K562 (cell line): ENCODE results near the gene WNT3. TPM values are rescaled to one million over a fixed set of nuclear protein-coding genes. Genes with fewer than 3 reads are reported as not detected.

ENCODE experiments used
- ASH1L ChIP-seq: fragments of 450-650 bp; IDR thresholded peaks from 2 replicates; pipeline ENCODE4 v1.6.1; 2018; ENCODE audit warnings: borderline replicate concordance, mild to moderate bottlenecking, low read depth; ENCODE audit not compliant: partially characterized antibody
- CEBPB ChIP-seq: fragments of 450-650 bp; IDR thresholded peaks from 2 replicates; pipeline ENCODE4 v1.6.1; 2016; ENCODE audit warnings: missing genetic modification characterization, missing compliant biosample characterization
- CEBPG ChIP-seq, 3 experiments: fragments of 200-800 bp in 1 of 3; sonication (Bioruptor generic) in 1 of 3; sonication (generic) in 1 of 3; formaldehyde crosslinking in 1 of 3; IDR thresholded peaks in 2 of 3; conservative IDR thresholded peaks in 1 of 3; 2 replicates each; pipeline versions ENCODE4 v1.6.1 to v1.8.0; 2016 to 2022; ENCODE audit warnings: missing compliant biosample characterization in 2 of 3, missing genetic modification characterization in 2 of 3, mild to moderate bottlenecking in 1 of 3, missing genetic modification reagents in 1 of 3
- CREBBP ChIP-seq: IDR thresholded peaks from one replicate; pipeline ENCODE4 v1.6.1; 2012; ENCODE audit warnings: low read depth, mild to moderate bottlenecking, control low read depth, inconsistent platforms, low read length
- DPF2 ChIP-seq: fragments of 450-650 bp; IDR thresholded peaks from 2 replicates; pipeline ENCODE4 v1.6.1; 2016
- ELF4 ChIP-seq: fragments of 450-650 bp; formaldehyde crosslinking; IDR thresholded peaks from 2 replicates; pipeline ENCODE4 v1.4.0; 2022; ENCODE audit warnings: missing genetic modification characterization
- EZH2 ChIP-seq: IDR thresholded peaks from 2 replicates; pipeline ENCODE4 v1.6.1; 2012; ENCODE audit warnings: low read depth, mild to moderate bottlenecking, inconsistent platforms, low read length, borderline replicate concordance
- HMGN3 ChIP-seq: IDR thresholded peaks from 2 replicates; pipeline ENCODE4 v1.6.1; 2011; ENCODE audit warnings: borderline replicate concordance, low read depth, mild to moderate bottlenecking, mixed read lengths, low read length; ENCODE audit not compliant: insufficient read length; ENCODE audit errors: extremely low read depth
- IRF2 ChIP-seq: sonication (generic); formaldehyde crosslinking; IDR thresholded peaks from 2 replicates; pipeline ENCODE4 v1.8.1; 2022; ENCODE audit warnings: mild to moderate bottlenecking, missing genetic modification reagents
- LEF1 ChIP-seq: fragments of 450-650 bp; IDR thresholded peaks from 2 replicates; pipeline ENCODE4 v1.6.1; 2016; ENCODE audit warnings: mild to moderate bottlenecking
- MYBL2 ChIP-seq, 2 experiments: fragments of 450-650 bp in 1 of 2; sonication (generic) in 1 of 2; formaldehyde crosslinking in 1 of 2; IDR thresholded peaks; 2 replicates each; pipeline versions ENCODE4 v1.6.1 to v1.8.1; 2017 to 2022; ENCODE audit warnings: borderline replicate concordance in 1 of 2, inconsistent platforms in 1 of 2, low read depth in 1 of 2, mild to moderate bottlenecking in 1 of 2, missing genetic modification reagents in 1 of 2, moderate library complexity in 1 of 2
- NCOR1 ChIP-seq: fragments of 450-650 bp; IDR thresholded peaks from 2 replicates; pipeline ENCODE4 v1.6.1; 2016; ENCODE audit warnings: mild to moderate bottlenecking, moderate library complexity
- POLR2A ChIP-seq: fragments of 450-650 bp; conservative IDR thresholded peaks from 2 replicates; pipeline ENCODE4 v1.6.1; 2016
- PRMT5 ChIP-seq: sonication (generic); formaldehyde crosslinking; IDR thresholded peaks from 2 replicates; pipeline ENCODE4 v1.5.0; 2020; ENCODE audit warnings: missing genetic modification reagents
- RNF2 ChIP-seq: sonication (generic); IDR thresholded peaks from 2 replicates; pipeline ENCODE4 v1.6.1; 2016
- SLC30A9 ChIP-seq: fragments of 250-450 bp; sonication (Bioruptor Pico); IDR thresholded peaks from 2 replicates; pipeline ENCODE4 v1.8.0; 2022; ENCODE audit warnings: mild to moderate bottlenecking, moderate library complexity
- SMARCB1 ChIP-seq: IDR thresholded peaks from 2 replicates; pipeline ENCODE4 v1.6.1; 2011; ENCODE audit warnings: improper control_type of control experiment, low read depth; ENCODE audit not compliant: insufficient read length
- SRSF9 ChIP-seq: fragments of 200-400 bp; formaldehyde crosslinking; IDR thresholded peaks from 2 replicates; pipeline ENCODE4 v1.6.1; 2017; ENCODE audit warnings: low read depth, low read length, borderline replicate concordance
- ZNF224 ChIP-seq: sonication (generic); formaldehyde crosslinking; IDR thresholded peaks from 2 replicates; pipeline ENCODE4 v1.8.0; 2022; ENCODE audit warnings: mild to moderate bottlenecking, missing genetic modification reagents
- polyA plus RNA-seq, 8 experiments: library from polyadenylated mRNA; depleted of rRNA in 4 of 8; stranded (reverse) in 5 of 8; unstranded in 3 of 8; fragments of >200 nt; fragmentation: Nextera tagmentation in 2 of 8; fragmentation: Illumina TruSeq in 1 of 8; extraction: Ambion mirVana in 2 of 8; extraction: Trizol in 1 of 8; gene quantifications; 2 replicates each; pipeline versions ENCODE4 v1.2.1 to v1.2.3, GENCODE V29; 2011 to 2014; ENCODE audit warnings: inconsistent platforms in 1 of 8, missing spikeins in 1 of 8
- total RNA-seq, 7 experiments: library from RNA; depleted of rRNA in 6 of 7; stranded (reverse); fragments of >200 nt in 6 of 7; fragmentation: Illumina TruSeq in 2 of 7; extraction: Trizol in 2 of 7; gene quantifications; 2 replicates each; pipeline versions ENCODE4 v1.2.1 to v1.2.3, GENCODE V29; 2011 to 2021; ENCODE audit warnings: low replicate concordance in 1 of 7
- TF ChIP-seq, protein P1 (sequence below): fragments of 450-650 bp; formaldehyde crosslinking; IDR thresholded peaks from 2 replicates; pipeline ENCODE4 v1.4.0; 2020; ENCODE audit warnings: mild to moderate bottlenecking
- TF ChIP-seq, protein P2 (sequence below): fragments of 250-450 bp; sonication (Bioruptor Pico); IDR thresholded peaks from 2 replicates; pipeline ENCODE4 v1.8.0; 2022; ENCODE audit warnings: inconsistent platforms
- TF ChIP-seq, protein P3 (sequence below): fragments of 450-650 bp; IDR thresholded peaks from 2 replicates; pipeline ENCODE4 v1.6.1; 2016; ENCODE audit warnings: low read depth, mild to moderate bottlenecking, moderate library complexity

The WNT3 gene
- total and polyA plus RNA-seq, 9 of the 15 experiments (the other 6 are each of a cell fraction or from before 2014, with no cell fraction given), result 1.5 to 6.1 (median 3.3) TPM

DNA sequence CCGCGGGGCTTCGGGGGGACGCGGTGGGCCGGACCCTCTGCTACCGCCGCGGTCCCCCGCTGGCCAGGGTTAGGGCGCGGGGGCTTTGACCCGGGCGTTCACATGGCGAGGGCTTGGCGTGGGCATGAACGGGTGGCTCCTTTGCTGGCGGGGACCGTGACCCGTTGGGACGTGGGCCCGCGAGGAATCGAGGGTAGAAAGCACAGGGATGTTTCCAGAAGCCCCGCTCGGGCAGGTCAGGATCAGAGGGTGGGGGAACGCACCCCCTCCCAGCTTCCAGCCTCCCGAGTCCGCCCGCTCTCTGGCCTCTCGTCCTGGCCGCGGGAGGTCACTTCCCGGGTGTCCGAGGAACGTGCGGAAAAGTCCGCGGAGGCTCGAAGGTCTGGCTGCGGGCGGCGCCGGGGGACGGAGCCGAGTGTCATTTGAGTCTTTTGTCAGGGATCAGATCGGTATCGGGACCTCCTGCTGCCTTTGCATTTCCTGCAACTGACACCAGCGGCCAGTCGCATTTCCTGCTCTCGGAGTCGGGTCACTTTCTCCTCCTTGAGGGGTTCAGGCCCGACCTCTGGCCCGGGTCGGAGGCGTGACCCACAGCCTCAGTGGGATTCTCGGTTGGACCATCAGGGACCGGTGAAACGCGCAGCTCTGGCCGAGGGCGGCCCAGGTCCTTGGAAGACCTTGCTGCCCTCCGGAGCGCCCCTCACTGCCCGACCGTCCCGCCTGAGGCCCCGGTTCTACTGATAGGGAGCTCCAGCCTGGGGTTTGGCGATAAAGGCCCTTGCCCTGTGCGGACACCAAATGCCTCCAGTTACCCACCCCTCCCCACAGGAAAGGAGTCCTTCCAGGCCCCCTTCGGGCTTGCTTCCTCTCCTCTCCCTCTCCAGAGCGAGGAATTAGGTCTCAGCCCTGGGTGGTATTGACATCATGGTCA is 702 bp upstream of the WNT3 start (continued):
- no peak for TF ChIP-seq IRF2
- TF ChIP-seq, protein P1, sequence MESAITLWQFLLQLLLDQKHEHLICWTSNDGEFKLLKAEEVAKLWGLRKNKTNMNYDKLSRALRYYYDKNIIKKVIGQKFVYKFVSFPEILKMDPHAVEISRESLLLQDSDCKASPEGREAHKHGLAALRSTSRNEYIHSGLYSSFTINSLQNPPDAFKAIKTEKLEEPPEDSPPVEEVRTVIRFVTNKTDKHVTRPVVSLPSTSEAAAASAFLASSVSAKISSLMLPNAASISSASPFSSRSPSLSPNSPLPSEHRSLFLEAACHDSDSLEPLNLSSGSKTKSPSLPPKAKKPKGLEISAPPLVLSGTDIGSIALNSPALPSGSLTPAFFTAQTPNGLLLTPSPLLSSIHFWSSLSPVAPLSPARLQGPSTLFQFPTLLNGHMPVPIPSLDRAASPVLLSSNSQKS (CRISPR knock-in tag), result no peak
- TF ChIP-seq MYBL2 (IDR thresholded peaks at IDR 0.05; ENCODE audit: low read depth), result no peak
- no peak for TF ChIP-seq MYBL2 (CRISPR knock-in tag; IDR thresholded peaks at IDR 0.05; ENCODE audit: borderline replicate concordance)
- TF ChIP-seq SMARCB1, result no peak
- TF ChIP-seq DPF2, result peak; percentile 82
- peak; percentile 90 for TF ChIP-seq HMGN3
- no peak for TF ChIP-seq CEBPB
- TF ChIP-seq, protein P2, sequence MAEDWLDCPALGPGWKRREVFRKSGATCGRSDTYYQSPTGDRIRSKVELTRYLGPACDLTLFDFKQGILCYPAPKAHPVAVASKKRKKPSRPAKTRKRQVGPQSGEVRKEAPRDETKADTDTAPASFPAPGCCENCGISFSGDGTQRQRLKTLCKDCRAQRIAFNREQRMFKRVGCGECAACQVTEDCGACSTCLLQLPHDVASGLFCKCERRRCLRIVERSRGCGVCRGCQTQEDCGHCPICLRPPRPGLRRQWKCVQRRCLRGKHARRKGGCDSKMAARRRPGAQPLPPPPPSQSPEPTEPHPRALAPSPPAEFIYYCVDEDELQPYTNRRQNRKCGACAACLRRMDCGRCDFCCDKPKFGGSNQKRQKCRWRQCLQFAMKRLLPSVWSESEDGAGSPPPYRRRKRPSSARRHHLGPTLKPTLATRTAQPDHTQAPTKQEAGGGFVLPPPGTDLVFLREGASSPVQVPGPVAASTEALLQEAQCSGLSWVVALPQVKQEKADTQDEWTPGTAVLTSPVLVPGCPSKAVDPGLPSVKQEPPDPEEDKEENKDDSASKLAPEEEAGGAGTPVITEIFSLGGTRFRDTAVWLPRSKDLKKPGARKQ, result no peak
- no peak for TF ChIP-seq ZNF224 (CRISPR knock-in tag)
- no peak for TF ChIP-seq EZH2
- peak; percentile 73 for TF ChIP-seq POLR2A
- TF ChIP-seq ASH1L, result no peak
- TF ChIP-seq CEBPG (CRISPR knock-in tag; IDR thresholded peaks at IDR 0.05), result 0 out of 2 replicates have a peak, but pooled peaks have one; percentile 7
- no peak for TF ChIP-seq CEBPG (tag; conservative IDR thresholded peaks at IDR 0.05 in 1 of 2, IDR thresholded peaks at IDR 0.05 in 1 of 2)
- peak; percentile 86 for TF ChIP-seq RNF2
- TF ChIP-seq, protein P3, sequence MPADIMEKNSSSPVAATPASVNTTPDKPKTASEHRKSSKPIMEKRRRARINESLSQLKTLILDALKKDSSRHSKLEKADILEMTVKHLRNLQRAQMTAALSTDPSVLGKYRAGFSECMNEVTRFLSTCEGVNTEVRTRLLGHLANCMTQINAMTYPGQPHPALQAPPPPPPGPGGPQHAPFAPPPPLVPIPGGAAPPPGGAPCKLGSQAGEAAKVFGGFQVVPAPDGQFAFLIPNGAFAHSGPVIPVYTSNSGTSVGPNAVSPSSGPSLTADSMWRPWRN, result no peak
- TF ChIP-seq NCOR1, result peak; percentile 75
- no peak for TF ChIP-seq SLC30A9 (CRISPR knock-in tag)
- no peak for TF ChIP-seq PRMT5 (CRISPR knock-in tag)
- no peak for TF ChIP-seq CREBBP
- TF ChIP-seq ELF4, result no peak
- peak; percentile 63; the same call in 1 of the 2 replicates for TF ChIP-seq LEF1
- no peak for TF ChIP-seq SRSF9
